Vagina (tissue), 2 donors: Measurements from ENCODE around the gene GPER1. TPM values are rescaled to one million over a fixed set of nuclear protein-coding genes. Genes with fewer than 3 reads are reported as not detected.
"Not testable (repeated sequence)": the region's sequence is repeated elsewhere in the genome, so short reads cannot be mapped to it uniquely, and the experiment has no call there.

Experiments
- DNase-seq, 2 donors: peaks; one replicate each; pipeline ENCODE4 v3.0.0-alpha.2; 2017; ENCODE audit errors: extremely low spot score in 2 of 2
- H3K27ac ChIP-seq: fragments of 200-600 bp; sonication (generic); one replicate; pipeline ENCODE4 v1.5.1; 2019
- H3K27me3 ChIP-seq: fragments of 200-600 bp; sonication (generic); one replicate; pipeline ENCODE4 v1.5.1; 2019
- H3K36me3 ChIP-seq, 2 donors: fragments of 200-600 bp; sonication (generic); one replicate each; pipeline ENCODE4 v1.5.1; 2017 to 2019
- H3K4me1 ChIP-seq: fragments of 200-600 bp; sonication (generic); one replicate; pipeline ENCODE4 v1.5.1; 2019
- H3K4me3 ChIP-seq, 2 donors: fragments of 200-600 bp; sonication (generic); 1 replicate in 1 of 2; 2 replicates in 1 of 2; pipeline ENCODE4 v1.5.1; 2016 to 2019
- H3K9me3 ChIP-seq: fragments of 200-600 bp; sonication (generic); one replicate; pipeline ENCODE4 v1.5.1; 2019
- POLR2A ChIP-seq, 2 donors: fragments of 450-650 bp; IDR thresholded peaks; one replicate each; pipeline ENCODE4 v1.6.1; 2017; ENCODE audit warnings: antibody characterized with exemption in 2 of 2, mild to moderate bottlenecking in 2 of 2, moderate library complexity in 2 of 2
- POLR2AphosphoS5 ChIP-seq, 2 donors: sonication (generic); formaldehyde crosslinking; IDR thresholded peaks; one replicate each; pipeline ENCODE4 v1.9.0; 2017; ENCODE audit warnings: antibody characterized with exemption in 2 of 2, mild to moderate bottlenecking in 2 of 2, low read depth in 1 of 2; ENCODE audit not compliant: insufficient read depth in 1 of 2
- intact Hi-C: fragments of 100-400 bp; cut with DNase I; formaldehyde crosslinking; loops from one replicate; pipeline ENCODE4 v1.15.1; 2023
- total RNA-seq: library from RNA; depleted of rRNA; stranded (reverse); fragments of >200 nt; gene quantifications from one replicate; pipeline ENCODE4 v1.2.3, GENCODE V29; 2016
- TF ChIP-seq, protein P1 (sequence below), 3 experiments: fragments of 450-650 bp in 2 of 3; fragments of 200-600 bp in 1 of 3; sonication (generic) in 1 of 3; IDR thresholded peaks; one replicate each; pipeline ENCODE4 v1.5.1; 2017 to 2019; ENCODE audit warnings: antibody characterized with exemption in 3 of 3, mild to moderate bottlenecking in 2 of 3, moderate library complexity in 2 of 3

Gene GPER1
- total RNA-seq, 1 donor from 2014 or later = 8.3 TPM

DNA sequence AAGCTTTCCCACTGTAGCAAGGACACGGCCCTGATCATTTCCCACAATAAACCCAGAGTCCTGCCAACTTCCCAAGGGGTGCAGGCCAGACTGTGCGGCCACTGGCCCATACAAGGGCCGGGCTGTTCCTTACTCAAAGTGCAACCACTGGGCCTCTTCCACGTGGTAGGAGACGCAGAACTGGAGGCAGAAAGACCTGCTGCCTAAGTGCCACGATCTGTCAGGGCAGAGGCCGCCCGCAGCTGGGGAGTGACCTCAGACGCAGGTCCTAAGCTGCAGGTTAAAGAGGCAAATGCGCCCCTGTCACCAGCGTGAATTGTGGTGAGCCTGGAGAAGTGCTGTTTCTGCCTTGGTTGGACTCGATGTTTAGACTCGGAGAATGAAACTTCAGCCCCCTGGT lies 26.2 kb downstream of the GPER1 start:
- DNase-seq = no peak
- H3K27me3 ChIP-seq = no peaks in the 10 kb centered on the region
- no peaks in the 10 kb centered on the region for H3K9me3 ChIP-seq
- no peak overlapping the region for H3K27ac ChIP-seq
- H3K4me1 ChIP-seq = no peaks in the 10 kb centered on the region
- intact Hi-C loops = no loop called here
- H3K36me3 ChIP-seq = no peaks in the 10 kb centered on the region
- no peak for TF ChIP-seq POLR2AphosphoS5 (IDR thresholded peaks at IDR 0.05; ENCODE audit: insufficient read depth in 1 of 2, low read depth in 1 of 2)
- TF ChIP-seq POLR2A (IDR thresholded peaks at IDR 0.05) = no peak
- TF ChIP-seq, protein P1, sequence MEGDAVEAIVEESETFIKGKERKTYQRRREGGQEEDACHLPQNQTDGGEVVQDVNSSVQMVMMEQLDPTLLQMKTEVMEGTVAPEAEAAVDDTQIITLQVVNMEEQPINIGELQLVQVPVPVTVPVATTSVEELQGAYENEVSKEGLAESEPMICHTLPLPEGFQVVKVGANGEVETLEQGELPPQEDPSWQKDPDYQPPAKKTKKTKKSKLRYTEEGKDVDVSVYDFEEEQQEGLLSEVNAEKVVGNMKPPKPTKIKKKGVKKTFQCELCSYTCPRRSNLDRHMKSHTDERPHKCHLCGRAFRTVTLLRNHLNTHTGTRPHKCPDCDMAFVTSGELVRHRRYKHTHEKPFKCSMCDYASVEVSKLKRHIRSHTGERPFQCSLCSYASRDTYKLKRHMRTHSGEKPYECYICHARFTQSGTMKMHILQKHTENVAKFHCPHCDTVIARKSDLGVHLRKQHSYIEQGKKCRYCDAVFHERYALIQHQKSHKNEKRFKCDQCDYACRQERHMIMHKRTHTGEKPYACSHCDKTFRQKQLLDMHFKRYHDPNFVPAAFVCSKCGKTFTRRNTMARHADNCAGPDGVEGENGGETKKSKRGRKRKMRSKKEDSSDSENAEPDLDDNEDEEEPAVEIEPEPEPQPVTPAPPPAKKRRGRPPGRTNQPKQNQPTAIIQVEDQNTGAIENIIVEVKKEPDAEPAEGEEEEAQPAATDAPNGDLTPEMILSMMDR (IDR thresholded peaks at IDR 0.05) = no peak
- H3K4me3 ChIP-seq = no peak overlapping the region

DNA sequence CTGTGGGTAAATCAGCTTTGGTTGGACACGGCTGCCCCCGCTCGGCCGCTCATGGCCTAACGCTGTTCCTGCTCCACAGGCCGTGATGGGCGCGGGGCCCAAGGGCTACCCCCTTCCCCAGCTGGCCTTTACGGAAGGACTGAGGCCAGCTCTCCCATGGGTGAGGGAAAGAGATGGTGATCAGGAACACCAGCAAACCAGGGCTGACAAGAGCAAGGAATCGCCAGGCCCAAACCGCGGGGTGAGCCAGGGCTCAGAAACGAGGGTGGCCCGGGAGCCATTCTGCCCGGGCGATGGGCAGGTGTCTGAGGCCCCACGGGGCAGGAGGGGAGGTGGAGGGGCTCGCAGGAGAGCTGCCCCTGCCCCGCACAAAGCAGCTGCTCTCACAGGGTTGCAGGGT lies 26.6 kb downstream of the GPER1 start:
- no peaks in the 10 kb centered on the region for H3K9me3 ChIP-seq
- no peaks in the 10 kb centered on the region for H3K27me3 ChIP-seq
- no peaks in the 10 kb centered on the region for H3K4me1 ChIP-seq
- H3K36me3 ChIP-seq = no peaks in the 10 kb centered on the region
- no peak overlapping the region for H3K4me3 ChIP-seq
- intact Hi-C loops = no loop called here
- TF ChIP-seq, protein P1 (IDR thresholded peaks at IDR 0.05) = no peak
- TF ChIP-seq POLR2AphosphoS5 (IDR thresholded peaks at IDR 0.05; ENCODE audit: insufficient read depth in 1 of 2, low read depth in 1 of 2) = no peak
- TF ChIP-seq POLR2A (IDR thresholded peaks at IDR 0.05) = no peak
- H3K27ac ChIP-seq = no peak overlapping the region
- no peak for DNase-seq

DNA sequence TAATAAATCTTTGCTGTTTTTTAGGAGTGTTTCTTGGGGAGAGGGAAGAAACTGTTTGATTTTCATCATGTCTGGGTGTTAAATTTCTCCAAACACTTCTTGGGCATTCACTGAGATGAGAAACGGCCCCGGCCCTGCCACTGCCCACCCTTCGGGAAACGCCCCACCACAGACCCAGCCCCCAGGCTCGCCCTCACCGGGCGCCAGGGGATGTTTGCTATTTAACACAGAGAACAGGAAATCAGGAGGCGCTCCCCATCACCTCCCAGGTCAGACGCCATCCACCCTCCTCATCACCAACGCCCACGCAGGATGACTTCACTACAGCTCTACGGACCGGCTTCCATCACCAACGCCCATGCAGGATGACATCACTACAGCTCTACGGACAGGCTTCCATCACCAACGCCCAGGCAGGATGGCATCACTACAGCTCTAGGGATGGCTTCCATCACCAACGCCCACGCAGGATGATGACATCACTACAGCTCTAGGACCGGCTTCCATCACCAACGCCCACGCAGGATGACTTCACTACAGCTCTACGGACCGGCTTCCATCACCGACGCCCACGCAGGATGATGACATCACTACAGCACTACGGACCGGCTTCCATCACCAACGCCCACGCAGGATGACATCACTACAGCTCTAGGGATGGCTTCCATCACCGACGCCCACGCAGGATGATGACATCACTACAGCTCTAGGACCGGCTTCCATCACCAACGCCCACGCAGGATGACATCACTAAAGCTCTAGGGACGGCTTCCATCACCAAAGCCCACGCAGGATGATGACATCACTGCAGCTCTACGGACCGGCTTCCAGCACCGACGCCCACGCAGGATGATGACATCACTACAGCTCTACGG lies 27.5 kb downstream of the GPER1 start:
- H3K27ac ChIP-seq, H3K4me1 ChIP-seq, H3K27me3 ChIP-seq, H3K36me3 ChIP-seq, H3K9me3 ChIP-seq, DNase-seq, H3K4me3 ChIP-seq, intact Hi-C loops: not testable (repeated sequence)

DNA sequence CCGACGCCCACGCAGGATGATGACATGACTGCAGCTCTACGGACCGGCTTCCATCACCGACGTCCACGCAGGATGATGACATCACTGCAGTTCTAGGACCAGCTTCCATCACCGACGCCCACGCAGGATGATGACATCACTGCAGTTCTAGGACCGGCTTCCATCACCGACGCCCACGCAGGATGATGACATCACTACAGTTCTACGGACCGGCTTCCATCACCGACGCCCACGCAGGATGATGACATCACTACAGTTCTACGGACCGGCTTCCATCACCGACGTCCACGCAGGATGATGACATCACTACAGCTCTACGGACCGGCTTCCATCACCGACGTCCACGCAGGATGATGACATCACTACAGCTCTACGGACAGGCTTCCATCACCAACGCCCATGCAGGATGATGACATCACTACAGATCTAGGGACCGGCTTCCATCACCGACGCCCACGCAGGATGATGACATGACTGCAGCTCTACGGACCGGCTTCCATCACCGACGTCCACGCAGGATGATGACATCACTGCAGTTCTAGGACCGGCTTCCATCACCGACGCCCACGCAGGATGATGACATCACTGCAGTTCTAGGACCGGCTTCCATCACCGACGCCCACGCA lies 28.6 kb downstream of the GPER1 start:
- DNase-seq, H3K4me1 ChIP-seq, H3K9me3 ChIP-seq, intact Hi-C loops, H3K36me3 ChIP-seq, H3K4me3 ChIP-seq, H3K27ac ChIP-seq, H3K27me3 ChIP-seq: not testable (repeated sequence)

DNA sequence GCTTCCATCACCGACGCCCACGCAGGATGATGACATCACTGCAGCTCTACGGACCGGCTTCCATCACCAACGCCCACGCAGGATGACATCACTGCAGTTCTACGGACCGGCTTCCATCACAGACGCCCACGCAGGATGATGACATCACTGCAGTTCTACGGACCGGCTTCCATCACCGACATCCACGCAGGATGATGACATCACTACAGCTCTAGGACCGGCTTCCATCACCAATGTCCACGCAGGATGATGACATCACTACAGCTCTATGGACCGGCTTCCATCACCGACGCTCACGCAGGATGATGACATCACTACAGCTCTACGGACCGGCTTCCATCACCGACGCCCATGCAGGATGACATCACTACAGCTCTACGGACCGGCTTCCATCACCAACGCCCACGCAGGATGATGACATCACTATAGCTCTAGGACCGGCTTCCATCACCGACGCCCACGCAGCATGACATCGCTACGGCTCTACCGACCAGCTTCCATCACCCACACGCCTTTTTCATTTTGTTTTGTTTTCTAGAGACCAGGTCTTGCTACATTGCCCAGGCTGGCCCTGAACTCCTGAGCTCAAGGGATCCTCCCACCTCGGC lies 29.5 kb downstream of the GPER1 start:
- no peak overlapping the region for H3K27ac ChIP-seq
- H3K4me1 ChIP-seq = no peaks in the 10 kb centered on the region
- TF ChIP-seq POLR2A (IDR thresholded peaks at IDR 0.05) (no peak), POLR2AphosphoS5 (IDR thresholded peaks at IDR 0.05; ENCODE audit: insufficient read depth in 1 of 2, low read depth in 1 of 2) (no peak)
- TF ChIP-seq, protein P1 (IDR thresholded peaks at IDR 0.05) = no peak
- H3K9me3 ChIP-seq = no peaks in the 10 kb centered on the region
- H3K36me3 ChIP-seq = no peaks in the 10 kb centered on the region
- H3K4me3 ChIP-seq = no peak overlapping the region
- no peaks in the 10 kb centered on the region for H3K27me3 ChIP-seq
- DNase-seq = no peak
- intact Hi-C loops = no loop called here

DNA sequence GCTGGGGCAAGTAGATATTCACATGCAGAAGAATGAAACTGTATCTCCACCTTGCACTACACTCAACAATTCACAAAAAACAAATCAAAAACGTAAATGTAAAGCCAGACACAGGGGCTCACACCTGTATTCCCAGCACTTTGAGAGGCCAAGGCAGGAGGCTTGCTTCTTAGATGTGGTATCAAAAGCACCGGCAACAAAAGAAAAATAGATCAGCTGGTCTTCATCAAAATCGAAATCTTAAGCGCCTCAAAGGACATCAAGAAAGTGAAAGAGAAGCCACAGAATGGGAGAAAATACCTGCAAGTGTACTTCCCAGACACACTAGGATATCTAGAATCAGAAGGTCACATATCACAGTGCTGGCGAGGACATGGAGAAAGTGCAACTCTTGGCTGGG lies 31.3 kb downstream of the GPER1 start:
- DNase-seq = no peak

More for the DNA sequence above, 31.3 kb downstream of the GPER1 start:
- no peak overlapping the region for H3K4me3 ChIP-seq
- no peaks in the 10 kb centered on the region for H3K27me3 ChIP-seq
- no peak overlapping the region for H3K27ac ChIP-seq
- intact Hi-C loops = no loop called here
- TF ChIP-seq POLR2A (IDR thresholded peaks at IDR 0.05) (no peak), POLR2AphosphoS5 (IDR thresholded peaks at IDR 0.05; ENCODE audit: insufficient read depth in 1 of 2, low read depth in 1 of 2) (no peak)
- TF ChIP-seq, protein P1 (IDR thresholded peaks at IDR 0.05) = no peak
- H3K36me3 ChIP-seq = no peaks in the 10 kb centered on the region
- peaks cover 9% of the 10 kb centered on the region for H3K4me1 ChIP-seq
- no peaks in the 10 kb centered on the region for H3K9me3 ChIP-seq
